H1 (cell line): Measurements from ENCODE around the gene TMEM209. TPM values are rescaled to one million over a fixed set of nuclear protein-coding genes. Genes with fewer than 3 reads are reported as not detected.

Source experiments
- EP300 ChIP-seq, 2 experiments: IDR thresholded peaks; 1 replicate in 1 of 2; 2 replicates in 1 of 2; pipeline ENCODE4 v1.6.1; 2011 to 2012; ENCODE audit warnings: low read depth in 2 of 2, low read length in 2 of 2, mild to moderate bottlenecking in 2 of 2, borderline replicate concordance in 1 of 2, inconsistent platforms in 1 of 2, moderate library complexity in 1 of 2
- GABPA ChIP-seq: IDR thresholded peaks from 2 replicates; pipeline ENCODE4 v1.6.1; 2011; ENCODE audit warnings: mild to moderate bottlenecking, low read length, moderate library complexity, borderline replicate concordance; ENCODE audit not compliant: insufficient read depth
- polyA plus RNA-seq, 7 experiments: library from polyadenylated mRNA; depleted of rRNA in 3 of 7; stranded (reverse) in 5 of 7; unstranded in 2 of 7; fragments of >200 nt in 5 of 7; fragments of 200-250 nt in 2 of 7; gene quantifications; 1 replicate in 5 of 7; 2 replicates in 1 of 7; 4 replicates in 1 of 7; pipeline versions ENCODE4 v1.2.1 to v1.2.3, GENCODE V29; 2011 to 2013; ENCODE audit warnings: missing spikeins in 2 of 7, mixed read lengths in 2 of 7
- total RNA-seq: library from RNA; stranded (reverse); fragmentation: NEBNext Ultra II Directional; extraction: Animal tissue kit (Norgen Biotek cat#: 25700); gene quantifications from 2 replicates; pipeline ENCODE4 v1.2.1, GENCODE V29; 2021

TMEM209 gene
- total and polyA plus RNA-seq, 2 of the 8 experiments (the other 6 are each of a cell fraction or from before 2014, with no cell fraction given): 28.5 to 30.5 TPM

- TF ChIP-seq GABPA: no peak
- TF ChIP-seq EP300 (IDR thresholded peaks at IDR 0.05; ENCODE audit: borderline replicate concordance in 1 of 2, low read depth in 2 of 2, low read length in 2 of 2): no peak
These were observed 52.6 kb downstream of the TMEM209 start (continued) for GRCh38 chr7:130152493-130153210.
